A549 (cell line): ENCODE measurements around the gene LARGE1.

Experiments used
- HOXA7 ChIP-seq: fragments of 250-450 bp; sonication (Bioruptor Pico); IDR thresholded peaks from 2 replicates; pipeline ENCODE4 v1.5.0; 2020; ENCODE audit warnings: mild to moderate bottlenecking, moderate library complexity
- JUN ChIP-seq, 2 experiments: fragments of >200 bp; sonication (Bioruptor Twin); formaldehyde crosslinking; IDR thresholded peaks; 2 replicates in 1 of 2; 3 replicates in 1 of 2; pipeline ENCODE4 v1.6.1; 2016 to 2017
- MYC ChIP-seq: IDR thresholded peaks from 2 replicates; pipeline ENCODE4 v1.6.1; 2012; ENCODE audit warnings: mild to moderate bottlenecking, inconsistent platforms, low read length, improper control_type of control experiment, borderline replicate concordance
- POLR2A ChIP-seq: IDR thresholded peaks from 2 replicates; pipeline ENCODE4 v1.6.1; 2012; ENCODE audit warnings: mild to moderate bottlenecking, low read length

DNA sequence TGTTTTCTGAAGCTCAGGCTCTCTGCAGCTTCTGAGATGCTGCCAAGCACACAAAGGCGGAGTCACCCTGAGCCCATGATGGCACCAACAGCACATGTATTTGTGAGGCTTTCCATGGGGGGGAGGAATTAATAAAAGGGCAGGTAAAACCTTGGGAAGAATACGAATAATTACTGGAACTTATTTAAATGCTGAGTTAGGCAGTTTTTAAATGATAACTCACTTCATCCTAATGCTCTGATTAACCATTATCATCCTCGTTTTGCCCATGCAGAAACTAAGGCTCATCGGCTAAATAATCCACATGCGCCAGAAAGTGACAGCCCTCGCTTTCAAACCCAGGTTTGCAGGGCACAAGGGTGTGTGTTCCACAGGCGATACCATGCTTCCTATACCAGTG is 35.4 kb downstream of the LARGE1 start:
- TF ChIP-seq MYC (no peak), POLR2A (no peak), JUN (IDR thresholded peaks at IDR 0.05) (no peak), HOXA7 (CRISPR knock-in tag) (no peak)
